Measurements from ENCODE around the gene F10.
"Not testable (repeated sequence)": the region's sequence is repeated elsewhere in the genome, so short reads cannot be mapped to it uniquely, and the experiment has no call there.

F10 gene

DNA sequence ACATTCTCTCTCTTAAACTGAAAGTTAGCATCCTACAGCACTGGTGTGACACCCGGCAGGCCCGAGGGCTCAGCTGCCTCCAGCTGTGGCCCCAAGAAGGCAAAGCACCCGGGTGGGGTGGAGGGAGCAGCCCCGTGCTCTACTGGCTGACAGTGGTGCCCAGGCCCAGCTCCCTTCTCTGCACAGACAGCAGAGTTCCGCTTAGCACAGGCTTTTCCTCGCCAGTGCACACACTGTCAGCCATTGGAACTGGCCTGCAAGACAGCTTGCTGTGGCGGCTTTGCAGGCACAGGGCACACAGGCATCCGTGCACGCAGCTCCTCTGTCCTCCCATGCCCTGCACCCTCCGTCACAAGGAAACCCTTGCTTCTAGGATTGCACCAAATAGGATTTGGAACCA, 20.3 kb upstream of the F10 start:
- not testable (repeated sequence) for DNase-seq

DNA sequence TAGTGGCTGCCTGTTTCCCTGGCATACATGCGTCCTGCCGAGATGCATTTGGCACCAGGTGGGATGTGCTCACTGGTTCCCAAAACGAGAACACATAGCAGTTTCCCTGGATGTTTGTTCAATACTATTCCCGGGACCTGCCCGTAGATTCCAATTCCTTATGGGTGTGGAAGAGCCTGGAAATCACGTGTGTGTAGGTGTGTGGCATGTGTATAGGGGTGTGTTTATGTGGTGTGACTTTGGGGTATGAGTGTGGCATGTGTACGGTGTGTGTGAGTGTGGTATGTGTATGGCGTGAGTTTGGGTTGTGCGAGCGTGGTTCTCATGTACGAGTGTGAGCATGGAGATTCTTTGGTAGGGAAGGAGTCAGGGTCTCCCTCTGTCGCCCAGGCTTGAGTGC, 19.9 kb upstream of the F10 start:
- no peak for DNase-seq

DNA sequence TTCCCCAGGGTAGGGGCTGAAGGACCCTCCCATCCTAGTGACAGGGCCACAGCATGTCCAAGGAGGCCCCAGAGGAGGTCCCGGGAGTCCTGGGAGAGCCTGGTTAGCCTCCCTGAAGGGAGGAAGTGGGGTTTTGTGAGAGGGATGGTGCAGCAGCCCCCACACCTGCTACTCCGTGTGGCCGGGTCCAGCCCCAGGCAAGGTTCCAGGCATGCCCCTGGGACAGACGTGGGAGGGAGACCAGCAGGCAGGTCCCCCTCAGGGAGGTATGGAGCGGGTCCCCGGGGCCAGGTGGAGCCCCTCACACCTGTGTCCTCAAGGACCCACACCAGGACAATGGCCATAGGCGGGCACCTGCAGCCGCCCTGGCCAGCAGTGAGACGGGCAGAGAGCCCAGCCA, 19.0 kb upstream of the F10 start:
- no peak for DNase-seq

DNA sequence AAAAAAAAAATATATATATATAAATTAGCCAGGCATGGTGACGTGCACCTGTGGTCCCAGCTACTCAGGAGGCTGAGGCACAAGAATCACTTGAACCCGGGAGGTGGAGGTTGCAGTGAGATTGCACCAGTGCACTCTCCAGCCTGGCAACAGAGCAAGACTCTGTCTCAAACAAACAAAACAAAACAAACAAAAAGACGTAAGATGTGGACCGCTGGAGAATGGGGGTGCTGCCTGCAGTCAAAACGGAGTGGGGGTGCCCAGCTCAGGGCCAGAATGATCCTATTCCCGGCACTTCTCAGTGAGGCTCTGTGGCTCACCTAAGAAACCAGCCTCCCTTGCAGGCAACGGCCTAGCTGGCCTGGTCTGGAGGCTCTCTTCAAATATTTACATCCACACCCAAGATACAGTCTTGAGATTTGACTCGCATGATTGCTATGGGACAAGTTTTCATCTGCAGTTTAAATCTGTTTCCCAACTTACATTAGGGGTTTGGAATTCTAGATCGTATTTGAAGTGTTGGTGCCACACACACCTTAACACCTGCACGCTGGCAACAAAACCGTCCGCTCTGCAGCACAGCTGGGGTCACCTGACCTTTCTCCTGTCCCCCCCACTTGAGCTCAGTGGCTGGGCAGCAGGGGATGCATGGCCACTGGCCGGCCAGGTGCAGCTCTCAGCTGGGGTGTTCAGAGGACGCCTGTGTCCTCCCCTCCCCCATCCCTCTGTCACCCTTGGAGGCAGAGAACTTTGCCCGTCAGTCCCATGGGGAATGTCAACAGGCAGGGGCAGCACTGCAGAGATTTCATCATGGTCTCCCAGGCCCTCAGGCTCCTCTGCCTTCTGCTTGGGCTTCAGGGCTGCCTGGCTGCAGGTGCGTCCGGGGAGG, 17.3 kb upstream of the F10 start, which contains the start of gene F7:
Gene F7 (plus strand): TSS at position 760 of the 889 bp plus-strand sequence. CDS start 51 bp downstream, at position 811.
- DNase-seq: no peak

DNA sequence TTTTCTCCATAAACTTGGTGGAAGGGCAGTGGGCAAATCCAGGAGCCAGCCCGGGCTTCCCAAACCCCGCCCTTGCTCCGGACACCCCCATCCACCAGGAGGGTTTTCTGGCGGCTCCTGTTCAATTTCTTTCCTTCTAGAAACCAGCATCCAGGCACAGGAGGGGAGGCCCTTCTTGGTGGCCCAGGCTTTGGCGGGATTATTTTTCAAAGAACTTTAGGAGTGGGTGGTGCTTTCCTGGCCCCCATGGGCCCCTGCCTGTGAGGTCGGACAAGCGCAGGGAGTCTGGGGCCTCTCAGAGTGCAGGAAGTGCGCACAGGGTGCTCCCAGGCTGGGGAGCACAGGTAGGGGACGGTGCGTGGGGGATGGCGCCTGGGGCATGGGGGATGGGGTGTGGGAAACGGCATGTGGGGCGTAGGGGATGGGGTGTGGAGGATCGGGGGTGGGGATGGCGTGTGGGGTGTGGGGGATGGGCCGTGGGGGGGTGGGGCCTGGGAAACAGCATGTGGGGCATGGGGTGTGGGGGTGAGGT, 16.6 kb upstream of the F10 start:
- DNase-seq: no peak

DNA sequence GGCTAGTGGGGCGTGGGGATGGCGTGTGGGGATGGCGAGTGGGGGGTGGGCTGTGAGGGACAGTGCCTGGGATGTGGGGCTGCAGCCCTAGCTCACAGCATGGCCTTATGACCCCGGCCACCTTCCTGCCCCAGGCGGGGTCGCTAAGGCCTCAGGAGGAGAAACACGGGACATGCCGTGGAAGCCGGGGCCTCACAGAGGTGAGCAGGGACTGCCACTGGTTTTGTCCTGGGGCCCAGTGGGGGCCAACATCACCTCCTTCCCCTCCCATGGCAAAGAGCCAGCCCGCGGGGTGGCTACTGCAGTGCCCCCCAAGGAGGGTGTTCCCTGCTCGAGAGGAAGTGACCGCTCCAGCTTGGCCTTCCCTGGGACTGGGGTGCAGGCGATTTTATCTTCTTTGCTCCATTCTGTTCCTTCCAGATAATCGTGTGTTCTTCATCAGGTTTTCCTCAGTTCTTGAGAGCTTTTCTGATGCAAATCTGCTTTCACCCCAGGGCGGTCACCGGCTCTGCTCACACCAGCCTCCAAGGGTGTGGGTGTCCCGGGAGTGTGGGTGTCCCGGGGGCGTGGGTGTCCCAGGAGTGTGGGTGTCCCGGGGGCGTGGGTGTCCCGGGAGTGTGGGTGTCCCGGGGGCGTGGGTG, 15.8 kb upstream of the F10 start:
- DNase-seq: no peak

DNA sequence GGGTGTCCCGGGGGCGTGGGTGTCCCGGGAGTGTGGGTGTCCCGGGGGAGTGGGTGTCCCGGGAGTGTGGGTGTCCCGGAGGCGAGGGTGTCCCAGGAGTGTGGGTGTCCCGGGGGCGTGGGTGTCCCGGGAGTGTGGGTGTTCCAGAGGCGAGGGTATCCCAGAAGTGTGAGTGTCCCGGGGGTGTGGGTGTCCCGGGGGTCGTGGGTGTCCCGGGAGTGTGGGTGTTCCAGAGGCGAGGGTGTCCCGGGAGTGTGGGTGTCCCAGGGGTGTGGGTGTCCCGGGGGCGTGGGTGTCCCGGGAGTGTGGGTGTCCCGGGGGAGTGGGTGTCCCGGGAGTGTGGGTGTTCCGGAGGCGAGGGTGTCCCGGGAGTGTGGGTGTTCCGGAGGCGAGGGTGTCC, 14.1 kb upstream of the F10 start:
- DNase-seq: not testable (repeated sequence)

DNA sequence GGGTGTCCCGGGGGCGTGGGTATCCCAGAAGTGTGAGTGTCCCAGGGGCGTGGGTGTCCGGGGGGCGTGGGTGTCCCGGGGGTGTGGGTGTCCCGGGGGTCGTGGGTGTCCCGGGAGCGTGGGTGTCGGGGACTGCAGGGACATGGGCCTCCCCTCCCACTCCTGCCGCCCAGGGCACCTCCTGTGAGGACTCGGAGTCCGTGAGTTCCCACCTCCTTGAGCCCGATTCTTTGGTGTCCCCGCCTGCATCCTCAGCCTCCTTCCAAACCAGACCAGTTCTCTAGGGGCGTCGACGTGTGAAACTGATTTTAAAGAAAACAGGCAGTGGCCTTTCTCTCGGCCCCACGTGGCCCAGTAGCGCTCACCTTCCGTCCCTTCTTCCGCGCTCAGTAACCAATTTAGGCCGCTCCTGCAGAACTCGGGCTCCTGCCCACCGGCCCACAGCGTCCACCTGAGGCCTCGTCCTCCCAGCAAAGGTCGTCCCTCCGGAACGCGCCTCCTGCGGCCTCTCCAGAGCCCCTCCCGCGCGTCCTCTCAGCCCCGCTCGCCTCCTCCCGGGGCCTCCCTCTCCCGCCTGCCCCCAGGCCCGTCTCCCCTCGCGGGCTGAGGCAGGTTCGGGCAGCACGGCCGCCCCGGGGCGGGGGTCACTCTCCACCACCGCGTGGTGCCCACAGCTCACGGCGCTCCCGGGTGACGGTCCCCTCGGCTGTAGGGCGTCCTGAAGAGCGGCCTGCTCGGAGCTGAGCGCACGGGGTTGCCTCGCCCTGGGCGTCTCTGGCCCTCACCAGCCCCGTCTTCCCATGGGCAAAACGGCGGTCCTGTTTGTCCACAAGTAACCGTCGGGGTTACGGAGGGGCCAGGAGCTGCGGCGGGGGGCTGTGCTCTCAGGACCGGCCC, 13.2 kb upstream of the F10 start:
- DNase-seq: no peak

DNA sequence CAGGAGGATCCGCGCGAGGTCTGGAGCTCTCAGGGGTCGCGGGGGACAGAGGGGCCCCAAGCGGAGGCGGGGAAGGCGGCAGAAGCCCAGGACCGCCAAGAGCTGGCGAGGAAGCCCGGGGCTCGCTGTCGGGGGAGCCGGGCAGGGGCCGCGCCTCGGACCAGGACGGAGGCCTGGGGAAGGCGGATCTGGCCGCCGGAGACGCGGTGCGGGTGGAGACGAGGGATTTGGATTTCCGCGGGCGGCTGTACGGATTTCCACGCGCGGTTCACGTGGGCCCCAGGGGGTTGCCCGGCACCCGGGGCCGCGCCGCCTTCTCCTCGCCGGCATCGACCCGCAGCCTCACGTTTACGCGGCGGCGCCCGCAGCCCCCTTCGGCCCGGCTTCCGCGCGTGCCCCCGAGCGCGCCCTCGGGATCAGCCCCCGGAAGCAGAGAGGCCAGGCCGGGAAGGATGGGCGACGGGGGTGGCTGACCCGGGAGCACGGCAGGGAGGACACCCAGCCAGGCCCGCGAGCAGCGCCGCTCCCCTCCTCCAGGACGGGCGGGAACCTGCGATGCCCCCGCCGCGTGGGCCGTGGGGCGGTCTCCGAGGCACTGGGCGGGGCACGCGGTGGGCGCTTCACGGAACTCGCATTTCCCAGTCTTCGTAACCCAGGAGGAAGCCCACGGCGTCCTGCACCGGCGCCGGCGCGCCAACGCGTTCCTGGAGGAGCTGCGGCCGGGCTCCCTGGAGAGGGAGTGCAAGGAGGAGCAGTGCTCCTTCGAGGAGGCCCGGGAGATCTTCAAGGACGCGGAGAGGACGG, 12.3 kb upstream of the F10 start:
- peak in 1 of 5 experiments; percentile 15 for DNase-seq

DNA sequence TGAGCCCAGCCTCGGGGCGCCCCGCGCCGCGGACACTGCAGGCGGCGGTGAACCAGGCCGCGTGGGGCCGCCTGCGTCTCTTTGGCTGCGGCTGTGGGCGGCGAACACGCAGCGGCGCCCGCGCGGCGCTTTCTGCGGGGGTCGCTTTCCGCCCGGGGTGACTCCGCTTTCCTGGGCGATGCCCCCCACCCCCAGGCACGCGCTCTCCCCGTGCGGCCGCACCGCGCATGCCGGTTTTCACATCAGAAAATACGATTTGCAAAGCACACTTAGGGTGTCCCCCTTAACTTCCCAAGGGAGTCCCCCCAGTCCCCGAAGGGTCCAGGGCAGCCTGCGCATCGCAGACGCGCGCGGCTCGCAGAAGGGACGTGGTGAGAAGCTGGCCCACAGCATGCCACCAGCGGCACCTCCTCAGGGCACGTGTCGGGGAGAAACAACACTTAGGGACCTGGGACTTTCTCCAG, 11.7 kb upstream of the F10 start:
- no peak for DNase-seq

DNA sequence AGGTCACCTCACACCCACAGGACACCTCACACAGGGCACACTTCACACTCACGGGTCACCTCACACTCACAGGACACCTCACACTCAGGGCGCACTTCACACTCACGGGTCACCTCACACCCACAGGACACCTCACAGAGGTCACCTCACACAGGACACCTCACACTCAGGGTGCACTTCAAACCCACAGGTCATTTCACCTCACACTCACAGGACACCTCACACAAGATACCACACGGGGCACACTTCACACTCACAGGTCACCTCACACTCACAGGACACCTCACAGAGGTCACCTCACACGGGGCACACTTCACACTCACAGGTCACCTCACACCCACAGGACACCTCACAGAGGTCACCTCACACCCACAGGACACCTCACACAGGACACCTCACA, 10.8 kb upstream of the F10 start:
- DNase-seq: not testable (repeated sequence)

DNA sequence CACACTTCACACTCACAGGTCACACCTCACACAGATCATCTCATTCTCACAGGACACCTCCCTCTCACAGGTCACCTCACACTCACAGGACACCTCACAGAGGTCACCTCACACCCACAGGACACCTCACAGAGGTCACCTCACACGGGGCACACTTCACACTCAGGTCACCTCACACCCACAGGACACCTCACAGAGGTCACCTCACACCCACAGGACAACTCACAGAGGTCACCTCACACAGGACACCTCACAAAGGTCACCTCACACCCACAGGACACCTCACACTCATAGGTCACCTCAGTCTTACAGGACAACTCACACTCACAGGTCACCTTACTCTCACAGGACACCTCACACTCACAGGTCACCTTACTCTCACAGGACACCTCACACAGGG, 10.1 kb upstream of the F10 start:
- not testable (repeated sequence) for DNase-seq

DNA sequence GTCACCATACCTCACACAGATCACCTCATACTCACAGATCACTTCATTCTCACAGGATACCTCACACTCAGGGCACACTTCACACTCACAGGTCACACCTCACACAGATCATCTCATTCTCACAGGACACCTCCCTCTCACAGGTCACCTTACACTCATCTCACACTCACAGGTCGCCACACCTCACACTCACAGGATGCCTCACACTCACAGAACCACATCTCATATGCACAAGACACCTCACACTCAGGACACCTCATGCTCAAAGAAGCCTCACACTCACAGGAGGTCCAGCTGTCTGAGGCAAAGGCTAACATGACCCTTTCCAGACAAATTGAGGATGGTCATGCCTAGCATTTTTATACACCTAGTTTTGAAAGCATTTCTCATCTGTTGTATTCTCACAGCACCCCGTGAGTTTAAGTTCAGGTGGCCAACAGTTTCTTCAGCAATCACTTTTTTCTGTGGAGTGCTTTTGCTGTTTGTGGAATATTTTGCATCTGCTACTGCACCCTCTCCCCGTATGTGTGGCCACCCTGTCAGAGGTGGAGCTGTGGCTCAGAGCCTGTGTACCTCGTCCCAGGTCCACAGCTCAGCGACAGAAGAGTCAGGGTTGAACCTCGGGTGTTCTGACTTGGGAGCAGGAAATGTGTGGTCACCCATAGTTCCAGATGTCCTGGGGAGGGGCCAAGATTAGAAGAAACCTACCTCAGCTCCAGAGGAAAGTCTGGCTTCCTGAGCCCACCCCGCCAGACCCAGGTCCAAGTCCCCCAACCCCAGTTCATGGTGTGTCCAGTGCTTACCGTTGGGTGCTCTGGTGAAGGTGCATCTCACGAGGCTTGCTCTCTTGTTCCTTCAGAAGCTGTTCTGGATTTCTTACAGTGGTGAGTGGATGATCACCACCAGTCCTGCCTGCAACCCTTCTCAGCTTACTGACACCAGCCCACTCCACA, 9.4 kb upstream of the F10 start:
- no peak for DNase-seq

DNA sequence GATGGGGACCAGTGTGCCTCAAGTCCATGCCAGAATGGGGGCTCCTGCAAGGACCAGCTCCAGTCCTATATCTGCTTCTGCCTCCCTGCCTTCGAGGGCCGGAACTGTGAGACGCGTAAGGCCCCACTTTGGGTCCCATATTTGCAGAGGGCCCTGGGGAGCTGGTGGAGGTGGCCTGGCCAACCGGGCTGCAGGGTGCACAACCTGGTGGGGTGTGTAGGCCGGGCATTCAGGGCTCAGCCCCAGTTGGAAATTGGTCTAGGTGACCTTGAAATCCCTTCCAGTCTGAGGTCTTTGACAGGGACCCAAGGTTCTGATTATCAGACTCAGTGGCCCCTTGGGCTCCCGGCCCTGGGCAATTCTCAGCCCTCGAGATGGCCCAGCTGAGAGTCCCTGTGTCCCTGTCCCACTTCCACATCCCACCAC, 8.7 kb upstream of the F10 start:
- DNase-seq: no peak

DNA sequence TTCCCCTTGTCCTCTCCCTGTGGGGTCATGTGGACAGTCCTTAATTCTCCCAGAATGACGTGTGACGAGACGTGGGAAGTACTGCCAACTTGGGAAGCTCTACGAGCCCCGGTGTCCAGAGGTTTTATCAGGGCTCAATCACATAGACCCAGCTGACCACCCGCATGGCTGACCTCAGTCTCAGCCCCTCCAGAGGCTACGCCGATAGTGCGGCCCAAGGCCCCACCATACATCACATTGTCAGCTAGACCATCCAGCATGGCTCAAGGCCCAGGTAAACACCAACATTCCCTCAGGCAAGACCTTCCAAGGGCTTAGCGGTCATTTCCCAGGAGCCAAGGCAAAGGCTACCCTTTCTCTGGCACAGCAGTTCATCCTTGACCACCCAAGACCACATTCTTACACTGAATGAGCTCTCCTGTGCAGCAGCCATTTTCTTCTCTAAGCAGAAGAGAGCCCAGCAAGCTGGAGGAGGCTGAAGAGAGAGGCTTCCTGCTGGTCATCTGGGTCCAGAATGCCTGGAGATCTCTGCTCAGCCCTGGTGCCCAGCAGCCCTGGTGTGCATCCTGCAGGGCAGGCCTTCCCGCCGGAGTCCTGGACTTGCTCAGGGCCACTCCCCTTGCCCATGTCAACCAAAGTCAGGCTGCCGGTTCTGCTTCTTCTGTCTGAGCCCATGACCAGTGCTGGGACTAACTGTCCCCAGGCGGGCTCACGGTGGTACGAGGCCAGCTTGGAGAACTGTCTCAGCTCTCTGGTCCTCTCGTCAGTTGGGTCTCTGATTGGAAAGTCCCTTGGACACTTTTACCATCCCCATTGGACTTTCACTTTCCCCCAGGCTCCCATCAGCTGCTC, 7.9 kb upstream of the F10 start:
- DNase-seq: no peak

DNA sequence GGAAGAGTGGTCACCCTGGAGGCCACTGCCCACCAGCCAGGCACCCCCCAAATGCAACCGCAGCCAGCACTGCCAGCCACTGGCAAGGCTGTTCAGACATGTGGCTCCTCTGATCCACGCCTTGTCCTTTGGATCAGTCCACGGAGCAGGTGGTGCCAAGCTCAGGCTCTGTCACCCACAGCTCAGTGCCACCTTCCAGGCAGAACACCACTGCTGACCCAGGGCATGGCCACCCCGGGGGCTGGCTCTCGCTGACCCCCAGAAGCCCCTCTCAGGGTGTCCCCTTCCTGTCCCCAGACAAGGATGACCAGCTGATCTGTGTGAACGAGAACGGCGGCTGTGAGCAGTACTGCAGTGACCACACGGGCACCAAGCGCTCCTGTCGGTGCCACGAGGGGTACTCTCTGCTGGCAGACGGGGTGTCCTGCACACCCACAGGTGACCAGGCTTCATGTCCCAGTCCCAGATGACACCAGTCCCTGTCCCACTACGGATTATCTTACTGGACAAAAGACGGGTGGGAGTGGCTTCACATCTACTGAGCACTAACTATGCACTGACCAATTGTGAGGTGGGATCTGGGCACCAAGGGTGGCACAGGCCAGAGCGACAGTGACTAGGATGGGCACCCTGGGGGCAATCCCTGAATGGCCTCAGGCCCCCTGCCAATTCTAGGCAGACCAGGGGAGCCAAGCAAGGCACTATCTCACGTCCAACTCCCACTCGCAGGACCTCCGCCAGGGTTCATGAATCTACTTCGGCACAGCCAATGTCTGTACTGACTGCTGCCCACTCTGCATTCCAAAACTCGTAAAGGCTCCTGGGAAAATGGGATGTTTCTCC, 7.0 kb upstream of the F10 start:
- DNase-seq: no peak

DNA sequence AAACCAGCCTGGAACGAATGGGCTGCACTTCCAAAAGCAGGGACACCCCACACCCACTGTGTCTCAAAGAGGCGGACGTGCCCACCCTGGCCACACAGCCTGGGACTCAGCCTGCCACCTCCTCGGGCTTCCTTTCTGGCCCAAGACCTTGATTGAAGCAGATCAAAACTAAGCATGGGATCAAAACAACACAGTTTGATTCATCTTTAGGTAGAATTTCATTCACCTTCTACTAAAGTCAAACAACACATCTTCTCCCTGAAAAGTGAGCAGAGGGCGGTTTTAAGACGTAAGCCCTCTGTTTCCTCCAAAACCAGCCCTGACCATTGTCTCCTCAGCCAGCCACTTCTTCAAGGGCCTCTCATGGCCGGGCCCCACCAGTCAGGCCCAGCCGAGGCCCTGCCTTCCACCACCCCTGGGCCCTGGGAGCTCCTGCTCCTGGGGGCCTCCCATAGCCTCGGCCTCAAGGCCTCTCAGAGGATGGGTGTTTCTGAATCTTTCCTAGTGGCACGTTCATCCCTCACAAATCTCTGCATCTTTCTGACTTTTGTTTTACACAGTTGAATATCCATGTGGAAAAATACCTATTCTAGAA, 6.3 kb upstream of the F10 start:
- DNase-seq: no peak

DNA sequence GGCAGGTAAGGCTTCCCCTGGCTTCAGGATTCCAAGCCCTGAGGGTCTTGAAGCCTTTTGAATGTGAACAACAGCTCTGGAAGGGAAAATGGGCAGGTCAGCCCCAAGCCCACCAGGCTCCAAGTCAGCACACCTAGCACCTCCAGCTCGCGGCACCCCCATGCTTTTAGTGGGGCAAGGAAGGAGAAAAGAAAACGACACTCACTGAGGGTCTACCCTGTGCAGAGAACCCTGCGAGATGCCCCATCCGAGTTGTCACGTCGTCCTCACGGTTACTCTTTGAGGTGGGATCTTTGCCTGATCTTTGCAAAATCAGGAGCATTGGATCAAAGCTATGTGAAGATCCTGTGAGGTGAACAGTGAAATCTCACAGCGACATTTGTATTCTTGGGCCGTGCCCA, 5.7 kb upstream of the F10 start:
- DNase-seq: no peak
